ENCODE results near the gene TMEM139. TPM values are rescaled to one million over a fixed set of nuclear protein-coding genes. Genes with fewer than 3 reads are reported as not detected.

The TMEM139 gene
- total RNA-seq, 1 experiment from 2014 or later: 4.0 TPM

GRCh38 chr7:143321734-143322133 lies 37.0 kb downstream of the TMEM139 start:
- DNase-seq (ENCODE audit: extremely low read depth, low read depth): no peak

DNA sequence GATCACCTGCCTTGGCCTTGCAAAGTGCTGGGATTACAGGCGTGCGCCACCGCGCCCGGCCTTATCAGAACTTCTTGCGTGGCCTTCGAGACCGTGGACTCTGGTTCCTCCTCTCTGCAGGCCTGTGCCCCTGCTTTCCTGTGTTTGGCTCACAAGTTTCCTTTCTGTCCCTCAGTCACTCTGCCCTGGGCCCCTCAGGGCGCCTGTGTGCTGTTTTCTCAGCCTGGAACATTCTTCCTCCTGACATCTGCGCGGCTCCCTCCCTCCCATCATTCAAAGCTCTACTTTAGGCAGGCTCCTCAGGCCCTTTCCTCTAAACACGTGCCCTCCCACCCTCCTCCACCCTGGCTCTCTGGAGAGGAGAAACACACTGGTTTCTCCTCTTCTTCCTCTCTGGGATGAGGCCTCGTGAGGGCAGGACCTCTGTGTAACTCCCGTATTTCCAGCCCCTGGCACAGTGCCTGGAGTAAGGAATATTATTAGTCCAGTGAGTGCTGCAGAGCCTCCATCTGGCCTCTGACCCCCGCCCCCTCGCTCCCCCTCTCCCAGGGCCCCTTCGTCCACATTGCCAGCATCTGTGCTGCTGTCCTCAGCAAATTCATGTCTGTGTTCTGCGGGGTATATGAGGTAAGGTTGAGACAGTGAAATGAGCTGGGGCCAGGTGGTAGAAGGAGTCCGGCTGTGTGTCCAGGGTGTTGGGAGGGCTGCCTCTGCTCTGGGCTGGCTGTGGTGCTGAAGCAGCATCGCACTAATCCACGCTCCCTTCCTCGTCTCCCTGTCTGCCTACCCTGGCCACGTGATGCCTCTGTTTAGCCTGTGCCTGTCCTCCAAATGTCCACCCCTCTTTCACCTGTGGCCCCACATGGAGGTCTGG lies 38.2 kb downstream of the TMEM139 start:
- no peak for DNase-seq (ENCODE audit: extremely low read depth, low read depth)

DNA sequence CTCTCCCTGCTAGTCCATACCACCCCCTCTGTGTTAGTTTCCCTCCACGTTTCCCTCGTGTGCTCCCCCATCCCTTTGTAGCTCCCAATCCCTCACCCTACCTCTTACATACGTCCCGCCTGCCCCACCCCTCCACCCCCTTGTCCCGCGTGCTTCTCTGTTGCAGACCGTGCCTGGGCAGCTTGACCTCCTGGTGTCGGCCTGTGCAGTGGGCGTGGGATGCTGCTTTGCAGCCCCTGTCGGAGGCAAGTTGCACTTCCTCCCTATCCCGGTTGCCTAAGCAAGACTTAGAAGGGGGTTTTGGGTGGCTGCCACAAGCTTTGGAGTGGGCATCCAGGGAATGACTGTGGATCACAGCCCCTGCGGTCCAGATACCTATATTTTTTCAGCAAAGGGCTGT lies 38.9 kb downstream of the TMEM139 start:
- no peak for DNase-seq (ENCODE audit: extremely low read depth, low read depth)

- no peak for DNase-seq (ENCODE audit: extremely low read depth, low read depth)
These were observed 40.5 kb downstream of the TMEM139 start for GRCh38 chr7:143325240-143325639.

GRCh38 chr7:143327903-143328302 lies 43.1 kb downstream of the TMEM139 start:
- DNase-seq (ENCODE audit: extremely low read depth, low read depth): no peak

DNA sequence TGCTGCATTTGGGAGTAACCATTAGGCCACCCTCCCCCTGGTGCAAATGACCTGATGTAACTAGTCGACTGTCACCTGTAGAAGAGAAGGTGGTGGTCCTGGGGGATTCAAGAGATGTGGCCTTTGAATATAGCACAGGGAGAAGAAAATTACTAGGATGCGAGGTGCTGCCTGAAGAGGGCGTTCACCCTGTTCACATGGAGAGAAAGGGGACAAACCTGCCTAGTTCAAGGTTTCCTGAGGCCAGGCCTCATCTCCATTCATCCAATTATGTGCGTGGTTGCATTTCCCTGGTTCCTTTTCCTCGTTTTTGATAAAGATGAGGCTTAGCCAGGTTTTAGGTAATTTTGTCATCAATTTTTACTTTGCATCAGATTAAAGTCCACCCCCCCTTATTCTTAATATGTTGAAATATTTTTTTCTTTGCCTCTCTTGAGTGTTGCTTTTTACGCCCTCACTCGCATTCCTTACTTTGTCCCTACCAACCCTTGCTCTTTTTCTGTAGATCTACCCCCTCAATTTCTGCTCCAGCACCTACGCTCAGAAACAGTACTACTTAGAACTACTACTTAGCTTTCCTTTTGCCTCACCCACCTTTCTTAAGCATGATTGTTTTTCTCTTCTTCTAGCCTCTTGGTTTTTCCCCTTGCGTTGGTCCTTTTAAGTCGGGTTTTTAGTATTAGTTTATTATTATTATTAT lies 44.9 kb downstream of the TMEM139 start:
- no peak for DNase-seq (ENCODE audit: extremely low read depth, low read depth)

GRCh38 chr7:143331179-143331801 lies 46.5 kb downstream of the TMEM139 start:
- DNase-seq (ENCODE audit: extremely low read depth, low read depth): no peak

DNA sequence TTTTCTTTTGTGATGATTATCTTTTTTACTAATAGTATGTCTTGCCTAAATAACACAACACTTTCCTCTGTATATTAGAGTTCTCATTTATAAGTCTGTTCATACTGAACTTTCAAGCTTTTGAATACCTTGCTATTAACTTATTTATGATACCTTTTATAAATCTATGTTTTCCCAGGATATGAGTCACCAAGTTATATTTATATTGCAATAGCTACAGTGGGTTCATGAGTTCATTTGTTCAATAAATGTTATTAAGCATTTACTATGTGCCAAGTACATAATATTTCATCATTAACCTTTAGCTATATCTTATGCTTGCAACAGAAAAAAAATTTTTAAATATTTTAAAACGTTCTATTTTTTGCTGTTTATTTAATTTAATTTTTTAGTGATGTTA lies 49.5 kb downstream of the TMEM139 start:
- no peak for DNase-seq (ENCODE audit: extremely low read depth, low read depth)

- DNase-seq (ENCODE audit: extremely low read depth, low read depth): no peak
These were observed 52.5 kb downstream of the TMEM139 start for GRCh38 chr7:143337216-143337615.

Small RNA genes lying within 50 kb of the gene (small RNA-seq; reads per million reads assigned to genes)
- gene RN7SL481P (0 to 0.02 reads per million in 2 experiments), gene RN7SL535P (0 reads per million in 2 experiments)

Other genes with a start within 250 kb of the TMEM139 start
- gene OR6V1, start 232.6 kb upstream of the TMEM139 start, total RNA-seq (2014; rRNA removed; shearing (Covaris generic)): not detected in 2 replicates
- gene PIP, start 152.9 kb upstream of the TMEM139 start, total RNA-seq (2014; rRNA removed; shearing (Covaris generic)): not detected in 2 replicates
- not detected in 2 replicates for gene TAS2R39, start 101.5 kb upstream of the TMEM139 start, total RNA-seq (2014; rRNA removed; shearing (Covaris generic))
- gene TAS2R40, start 62.9 kb upstream of the TMEM139 start, total RNA-seq (2014; rRNA removed; shearing (Covaris generic)): not detected in 2 replicates
- gene GSTK1, start 21.5 kb upstream of the TMEM139 start, total RNA-seq (2014; rRNA removed; shearing (Covaris generic)): 117 and 122 TPM in 2 replicates
- gene CASP2, start 3.4 kb downstream of the TMEM139 start, total RNA-seq (2014; rRNA removed; shearing (Covaris generic)): 12.7 and 16.6 TPM in 2 replicates
- 0.07 TPM in 1 of 2 replicates, not detected in the other for gene CLCN1, start 31.2 kb downstream of the TMEM139 start, total RNA-seq (2014; rRNA removed; shearing (Covaris generic))
- gene FAM131B, start 77.8 kb downstream of the TMEM139 start, total RNA-seq (2014; rRNA removed; shearing (Covaris generic)): 0.06 and 0.10 TPM in 2 replicates
- gene ZYX, start 96.4 kb downstream of the TMEM139 start, total RNA-seq (2014; rRNA removed; shearing (Covaris generic)): 45.7 and 57.4 TPM in 2 replicates
- gene EPHA1, start 123.9 kb downstream of the TMEM139 start, total RNA-seq (2014; rRNA removed; shearing (Covaris generic)): not detected in 2 replicates
- gene TAS2R60, start 158.5 kb downstream of the TMEM139 start, total RNA-seq (2014; rRNA removed; shearing (Covaris generic)): not detected in 2 replicates
- gene TAS2R41, start 192.9 kb downstream of the TMEM139 start, total RNA-seq (2014; rRNA removed; shearing (Covaris generic)): not detected in 2 replicates